Umbilical cord (tissue), 2 donors: ENCODE data around the gene TTLL11. TPM values are rescaled to one million over a fixed set of nuclear protein-coding genes. Genes with fewer than 3 reads are reported as not detected.

Source experiments
- DNase-seq: peaks from one replicate; pipeline ENCODE4 v3.0.0-alpha.2; 2015; ENCODE audit warnings: low spot score
- total RNA-seq: library from RNA; depleted of rRNA; stranded (reverse); fragments of >200 nt; gene quantifications from one replicate; pipeline ENCODE4 v1.2.3, GENCODE V29; 2014; ENCODE audit warnings: low replicate concordance; ENCODE audit not compliant: insufficient read depth

Gene TTLL11
- total RNA-seq, 1 donor from 2014 or later = 8.9 TPM

- DNase-seq = no peak
These were observed 150.2 kb downstream of the TTLL11 start for GRCh38 chr9:121942866-121943382.

- no peak for DNase-seq
These were observed 150.8 kb downstream of the TTLL11 start for GRCh38 chr9:121942313-121942712.

GRCh38 chr9:121939643-121940042, 153.5 kb downstream of the TTLL11 start:
- DNase-seq = no peak

DNA sequence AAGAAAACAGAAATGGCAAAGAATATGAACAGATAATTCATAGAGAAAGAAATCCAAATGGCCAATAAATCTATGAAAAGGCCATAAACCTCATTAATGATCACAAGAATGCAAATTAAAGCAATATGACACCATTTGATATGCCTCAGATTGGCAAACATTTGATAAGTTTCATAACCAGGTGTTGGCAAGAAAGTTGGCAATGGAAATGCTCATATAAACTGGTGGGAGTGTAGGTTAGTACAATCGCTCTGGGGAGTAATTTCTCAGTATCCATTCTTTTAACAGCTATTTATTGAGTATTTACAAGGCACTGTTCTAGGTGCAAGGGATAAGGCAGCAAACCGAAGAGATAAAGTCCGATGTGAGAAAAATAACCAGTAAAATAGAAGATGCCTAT, 154.5 kb downstream of the TTLL11 start:
- DNase-seq = no peak

- DNase-seq = no peak
These were observed 155.9 kb downstream of the TTLL11 start for GRCh38 chr9:121937240-121937639.

- DNase-seq = no peak
These were observed 157.4 kb downstream of the TTLL11 start for GRCh38 chr9:121935739-121936138.

DNA sequence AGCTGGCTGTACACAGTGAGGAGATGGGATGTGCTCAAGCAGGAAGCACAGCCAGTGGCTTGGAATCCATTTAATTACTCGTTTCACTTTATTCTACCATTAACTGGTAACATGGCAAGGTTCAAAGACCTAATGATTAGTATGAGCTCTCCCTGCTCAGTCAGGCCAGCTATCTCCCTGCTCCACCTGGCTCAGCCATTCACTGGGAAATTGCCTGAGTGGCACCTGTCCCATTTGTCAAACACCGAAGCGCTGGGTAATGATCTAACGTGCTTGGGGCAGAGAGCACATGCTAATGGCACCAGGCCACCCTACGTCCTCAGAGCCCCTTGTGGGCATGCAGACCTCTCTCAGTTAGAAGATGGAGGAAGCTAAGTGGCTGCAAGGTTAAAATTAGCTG, 162.2 kb downstream of the TTLL11 start:
- no peak for DNase-seq

- no peak for DNase-seq
These were observed 162.9 kb downstream of the TTLL11 start for GRCh38 chr9:121929893-121930875.

- DNase-seq = no peak
These were observed 165.5 kb downstream of the TTLL11 start for GRCh38 chr9:121927636-121928035.

GRCh38 chr9:121927081-121927480, 166.0 kb downstream of the TTLL11 start:
- DNase-seq = no peak

GRCh38 chr9:121926351-121926801, 166.7 kb downstream of the TTLL11 start:
- no peak for DNase-seq

DNA sequence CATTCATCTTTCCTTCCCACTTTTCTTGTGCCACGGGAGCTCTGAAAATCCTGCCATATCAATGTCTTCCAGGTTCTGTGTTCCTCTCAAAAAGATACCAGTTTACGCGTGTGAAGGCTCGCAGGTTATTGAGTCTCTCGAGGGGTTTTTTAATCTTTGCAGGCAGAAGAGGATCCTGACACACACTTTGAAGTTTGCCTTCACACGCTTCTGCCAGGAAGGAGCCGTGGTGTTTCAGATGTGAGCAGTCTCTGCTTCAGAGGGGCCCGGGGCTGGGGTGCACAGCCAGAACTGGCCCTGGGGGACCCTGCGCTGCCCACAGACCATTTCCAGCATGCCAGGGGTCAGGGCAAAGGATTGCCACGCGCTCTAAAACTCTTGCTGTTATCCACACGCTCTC, 167.2 kb downstream of the TTLL11 start:
- no peak for DNase-seq

GRCh38 chr9:121924700-121925099, 168.4 kb downstream of the TTLL11 start:
- DNase-seq = no peak

- peak; percentile 17 for DNase-seq
These were observed 171.7 kb downstream of the TTLL11 start for GRCh38 chr9:121921444-121921843.

- no peak for DNase-seq
These were observed 175.5 kb downstream of the TTLL11 start for GRCh38 chr9:121917375-121918335.

- no peak for DNase-seq
These were observed 177.8 kb downstream of the TTLL11 start for GRCh38 chr9:121915304-121915625.

DNA sequence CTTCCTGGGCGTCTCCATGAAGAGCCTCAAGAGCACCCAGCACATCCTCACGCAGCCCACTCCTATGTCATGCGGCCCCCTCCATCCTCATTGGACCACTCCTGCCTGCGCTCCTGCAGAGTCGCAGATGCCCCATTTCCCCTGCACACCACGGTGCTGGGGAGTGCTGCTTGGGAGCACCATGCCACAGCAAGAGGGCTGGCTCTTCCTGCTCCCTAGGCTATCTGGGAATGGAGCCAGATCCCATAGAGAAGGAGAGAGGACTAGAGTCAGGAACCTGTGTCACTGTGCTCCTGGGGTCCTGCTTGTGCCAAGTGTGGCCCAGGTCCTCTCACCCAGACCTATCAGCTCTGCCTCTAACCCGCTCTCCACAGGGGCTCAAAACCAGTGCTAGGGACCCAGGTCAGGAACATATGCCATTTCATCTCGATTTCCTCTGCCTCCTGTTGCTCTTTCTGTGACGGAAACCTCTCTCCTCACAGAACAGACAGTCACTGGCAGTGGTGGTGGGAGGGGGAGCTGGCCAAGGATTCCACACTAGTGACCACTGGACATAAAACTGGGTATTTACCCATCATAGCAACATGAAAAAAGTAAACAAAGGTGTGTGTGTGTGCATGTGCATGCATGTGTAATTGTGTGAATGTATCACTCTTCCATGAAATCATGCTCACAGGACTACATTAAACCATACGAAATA, 178.4 kb downstream of the TTLL11 start:
- no peak for DNase-seq

GRCh38 chr9:121914017-121914595, 179.0 kb downstream of the TTLL11 start:
- DNase-seq = no peak

DNA sequence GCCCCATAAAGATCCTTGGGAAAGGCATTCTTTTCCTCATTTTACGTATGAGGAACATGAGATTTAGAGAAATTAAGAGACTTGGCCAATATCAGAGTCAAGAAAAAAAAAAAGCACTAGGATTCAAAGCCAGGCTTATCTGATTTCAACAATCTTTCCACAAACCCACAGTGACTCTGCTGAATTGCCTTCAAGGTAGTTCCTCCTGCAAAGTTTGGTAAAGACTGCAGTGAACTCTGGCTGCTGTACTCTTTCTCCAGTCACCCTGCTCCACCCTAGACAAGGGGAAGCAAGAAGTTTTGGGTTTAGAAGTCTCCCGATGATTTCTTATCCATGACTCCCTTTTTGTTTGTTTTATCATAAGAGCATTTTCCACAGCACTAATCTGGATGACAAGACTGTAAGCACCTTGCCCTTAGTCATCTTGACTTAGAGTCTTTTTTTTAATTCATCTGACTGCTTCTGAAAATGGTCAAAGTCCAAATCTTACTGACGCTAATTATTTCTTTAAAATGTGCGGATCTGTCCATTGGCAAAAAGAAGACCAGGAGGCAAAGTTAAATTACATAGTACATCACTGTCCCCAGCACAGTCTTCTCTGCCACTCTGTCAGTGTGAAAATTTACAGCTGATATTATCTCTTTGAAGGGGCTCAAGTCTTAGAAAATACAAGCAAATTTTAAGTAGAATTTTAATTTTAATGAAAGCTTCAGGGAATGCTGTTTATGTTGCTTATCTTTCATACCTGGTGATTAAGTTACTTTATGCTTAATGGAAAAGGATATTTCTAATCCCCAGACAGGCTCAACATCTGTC, 180.1 kb downstream of the TTLL11 start:
- no peak for DNase-seq

GRCh38 chr9:121910491-121911040, 182.5 kb downstream of the TTLL11 start:
- DNase-seq = no peak
